HG03064 (cell line): ENCODE data around the gene ALDH1L1.

Source experiments
- ATAC-seq: cut with Tn5 transposase; IDR thresholded peaks from one replicate; pipeline ENCODE4 v1.9.1; 2021; ENCODE audit warnings: low read depth; ENCODE audit not compliant: unreplicated experiment

The ALDH1L1 gene

DNA sequence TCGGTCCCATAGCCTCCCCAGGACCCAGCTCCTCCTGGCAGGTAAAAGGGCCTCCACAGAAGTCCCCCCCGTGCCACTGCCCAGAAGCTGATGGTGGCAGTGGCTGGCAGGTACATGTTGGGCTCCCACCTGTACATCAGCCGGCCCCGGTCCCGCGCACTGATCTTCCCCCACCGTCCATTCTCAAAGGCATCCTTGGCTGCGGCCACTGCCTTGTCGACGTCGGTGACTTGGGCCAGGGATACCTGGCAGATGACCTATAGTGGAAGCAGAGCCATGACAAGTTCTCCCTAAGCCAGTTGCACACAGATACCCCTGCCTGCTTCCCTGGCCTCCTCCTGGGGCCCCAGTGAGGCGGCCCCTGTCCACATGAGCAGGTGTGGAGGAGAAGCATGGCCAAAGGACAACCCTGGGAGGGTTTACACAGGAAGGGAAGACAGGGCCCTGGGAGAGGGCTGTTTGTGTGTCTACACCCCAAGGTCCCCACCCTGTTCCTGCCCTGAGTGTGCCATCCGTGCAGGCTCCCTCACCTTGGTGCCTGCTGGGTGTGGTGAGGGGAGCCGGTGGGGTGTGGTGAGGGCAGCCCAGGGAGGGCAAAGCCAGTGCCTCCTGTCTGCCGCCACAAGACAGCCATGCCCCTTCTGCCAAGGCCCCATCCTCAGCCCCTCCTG, 44.8 kb downstream of the ALDH1L1 start:
- no peak for ATAC-seq

DNA sequence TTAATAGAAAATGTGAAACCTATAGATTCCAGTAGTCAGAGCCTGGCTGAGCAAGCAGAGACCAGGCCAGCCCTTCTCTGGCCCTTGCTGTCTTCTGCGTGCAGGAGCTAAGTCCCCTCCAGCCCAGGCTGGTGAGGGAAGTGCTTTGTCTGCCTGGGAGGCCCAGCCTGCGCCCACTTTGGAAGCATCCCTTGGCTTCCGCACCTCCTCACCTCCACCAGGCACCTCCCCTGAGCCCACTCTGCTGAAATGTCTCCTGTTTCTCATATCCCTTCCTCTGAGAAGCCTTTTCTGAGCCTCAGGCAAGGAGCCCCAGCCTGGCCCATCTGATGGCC, 45.3 kb downstream of the ALDH1L1 start:
- ATAC-seq, result no peak

DNA sequence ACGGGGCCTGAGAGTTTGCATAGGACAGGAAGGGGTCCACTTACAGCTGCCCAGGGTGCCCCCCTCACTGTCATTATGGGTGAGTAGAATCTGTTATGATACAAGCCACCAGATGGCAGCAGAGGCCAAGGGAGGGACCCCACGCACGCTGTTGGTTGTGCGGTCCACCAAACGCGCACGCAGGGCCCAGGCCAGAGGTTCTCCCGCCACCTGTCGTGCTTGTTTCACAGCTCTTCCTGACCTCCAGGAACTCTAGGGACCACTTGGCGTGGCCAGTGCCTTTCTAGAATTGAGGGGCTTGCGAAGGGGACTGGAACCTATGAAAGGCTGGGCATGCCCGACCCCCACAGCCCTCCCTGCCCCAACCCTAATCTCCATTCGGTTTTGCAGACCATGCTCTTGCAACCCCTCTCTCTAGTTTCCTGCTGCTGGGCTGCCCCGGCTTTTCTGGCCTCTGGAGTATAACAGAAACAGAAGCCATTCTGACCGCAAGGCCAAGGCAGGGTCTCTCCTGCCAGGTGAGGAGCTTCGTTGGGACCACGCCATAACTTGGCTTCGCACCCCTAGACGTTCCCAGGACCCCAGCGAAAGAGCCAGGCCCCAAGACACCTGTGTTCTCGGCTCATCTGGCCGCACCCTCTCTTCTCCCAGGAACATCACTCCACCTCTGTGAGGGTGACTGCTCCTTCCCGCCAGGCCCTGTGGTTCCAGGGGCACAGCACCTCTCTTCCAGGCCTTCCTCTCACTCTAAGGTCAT, 46.0 kb downstream of the ALDH1L1 start:
- ATAC-seq, result no peak

DNA sequence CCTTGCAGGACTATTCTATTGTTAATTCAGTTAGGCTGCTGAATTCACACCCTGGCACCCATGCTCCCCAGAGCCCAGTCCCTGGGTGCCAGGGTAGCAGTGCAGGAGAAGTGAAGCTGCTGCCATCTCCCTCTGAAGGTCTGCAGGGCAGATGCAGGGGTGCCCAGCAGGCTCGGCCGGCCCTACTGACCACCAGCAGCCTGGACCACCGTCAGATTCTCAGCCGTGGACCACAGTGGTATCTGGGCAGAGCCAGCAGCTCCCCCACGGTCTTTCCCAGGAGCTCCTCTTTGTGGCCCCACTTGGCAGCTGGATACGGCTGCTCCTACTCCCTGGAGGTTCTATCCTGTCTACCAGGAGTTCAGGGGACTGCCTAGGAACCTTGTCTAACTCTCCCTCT, 46.8 kb downstream of the ALDH1L1 start:
- no peak for ATAC-seq

DNA sequence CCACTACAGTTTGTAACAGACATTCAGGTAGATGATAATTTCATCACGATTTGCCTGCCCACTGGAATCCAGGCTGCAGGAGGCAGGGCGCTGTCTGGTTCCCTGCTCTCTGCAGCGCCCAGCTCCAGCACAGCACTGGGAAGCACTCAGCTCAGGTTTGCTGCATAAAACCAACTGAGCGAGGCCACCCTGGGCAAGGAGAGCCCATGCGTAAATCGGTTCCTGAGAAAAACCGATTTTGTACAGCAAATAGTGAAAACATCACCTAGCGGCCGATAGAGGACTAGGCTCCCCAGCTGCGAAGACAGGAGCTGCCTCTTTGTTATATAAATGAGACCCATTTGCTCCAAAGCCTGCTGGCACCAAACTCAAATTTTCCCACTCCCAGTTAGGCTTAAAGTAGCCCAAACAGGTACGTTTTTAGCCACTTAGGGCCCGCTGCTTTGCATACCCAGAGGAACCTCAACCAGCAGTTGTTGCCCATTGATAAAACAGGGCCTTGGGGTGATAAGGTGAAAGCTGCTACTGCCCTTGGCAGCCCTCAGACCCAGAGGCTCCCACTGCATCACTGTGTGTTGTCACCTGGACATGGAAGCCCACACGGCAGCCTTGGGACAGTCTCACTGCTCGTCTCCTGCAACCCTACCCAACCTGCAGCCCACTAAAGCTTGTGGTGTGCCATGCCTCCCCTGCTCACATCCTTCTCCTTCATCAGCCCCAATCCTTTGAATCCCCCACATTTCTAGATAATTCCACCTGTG, 47.5 kb downstream of the ALDH1L1 start:
- ATAC-seq, result no peak

DNA sequence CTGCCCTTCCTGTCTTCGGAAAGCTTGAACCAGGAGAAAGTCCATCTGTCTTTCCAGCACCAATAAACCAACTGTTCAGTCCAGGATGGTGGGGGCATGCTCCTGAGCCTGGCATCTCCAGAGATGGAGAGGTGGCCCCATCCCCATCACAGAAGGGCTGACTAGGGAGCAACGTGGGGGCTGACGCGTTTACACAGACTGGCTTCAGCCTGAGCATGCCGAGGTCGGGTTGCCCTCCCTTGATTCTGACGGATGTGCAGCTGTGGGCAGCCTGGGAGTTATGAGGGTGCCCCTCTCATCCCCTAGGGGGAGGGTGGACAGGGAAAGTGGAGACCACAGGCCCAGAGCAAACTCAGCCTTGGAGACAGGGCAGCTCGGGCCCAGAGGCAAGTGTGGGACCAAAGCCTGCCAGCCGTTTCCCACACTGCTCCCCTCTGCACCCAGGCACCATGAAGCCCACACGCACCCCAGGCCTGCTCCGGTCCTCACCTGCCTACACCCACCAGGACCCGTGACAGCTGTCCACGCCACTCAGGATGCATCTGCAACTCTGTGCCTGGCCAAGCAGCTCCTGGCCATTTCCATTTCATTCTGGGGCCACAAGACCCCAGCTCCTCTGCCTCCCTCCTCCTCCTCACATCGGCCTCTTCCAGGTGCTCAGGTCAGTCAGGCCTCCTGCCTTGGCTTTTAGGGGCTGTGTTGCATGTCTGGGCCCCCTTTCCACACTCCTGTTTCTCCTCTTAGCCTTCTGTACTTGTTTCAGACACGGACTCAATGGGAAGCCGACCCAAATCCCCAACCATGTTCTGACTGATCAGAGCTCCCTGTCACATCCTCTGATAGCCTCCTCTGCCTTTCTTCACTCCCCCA, 48.3 kb downstream of the ALDH1L1 start:
- ATAC-seq, result no peak

DNA sequence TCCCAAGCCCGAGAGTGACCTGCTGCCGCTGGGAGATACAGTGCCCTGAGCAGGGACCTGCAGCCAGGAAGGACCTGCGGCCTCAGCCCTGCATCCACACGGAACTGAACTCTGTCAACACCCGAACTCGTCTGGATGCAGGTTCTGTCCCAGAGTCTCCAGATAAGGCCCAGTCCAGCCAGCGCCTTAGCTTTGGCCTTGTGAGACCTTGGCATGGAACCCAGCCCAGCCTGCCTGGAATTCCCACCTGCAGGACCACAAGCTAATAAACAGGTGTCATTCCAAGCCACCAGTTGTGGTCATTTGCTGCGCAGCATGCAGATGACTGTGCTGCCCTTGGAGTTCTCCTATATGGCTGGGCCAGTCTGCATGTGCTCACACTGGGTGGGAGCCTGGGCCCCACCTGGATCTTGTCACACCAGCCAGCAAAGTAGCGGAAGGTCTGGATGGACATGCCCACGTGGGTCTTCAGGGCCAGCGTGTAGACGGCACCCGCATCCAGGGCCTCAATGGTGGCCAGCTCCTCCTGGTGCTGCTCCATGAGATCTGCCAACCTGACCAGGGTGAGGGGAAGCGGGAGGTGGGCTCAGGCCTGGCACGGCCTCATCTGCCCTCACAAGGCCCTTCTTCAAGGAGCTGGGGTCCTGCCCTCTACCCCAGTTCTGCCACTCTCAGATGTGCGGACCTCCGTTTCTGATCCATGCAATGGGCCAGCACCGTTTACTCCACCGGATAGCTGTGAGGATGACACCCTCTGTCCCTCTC, 49.2 kb downstream of the ALDH1L1 start:
- no peak for ATAC-seq

DNA sequence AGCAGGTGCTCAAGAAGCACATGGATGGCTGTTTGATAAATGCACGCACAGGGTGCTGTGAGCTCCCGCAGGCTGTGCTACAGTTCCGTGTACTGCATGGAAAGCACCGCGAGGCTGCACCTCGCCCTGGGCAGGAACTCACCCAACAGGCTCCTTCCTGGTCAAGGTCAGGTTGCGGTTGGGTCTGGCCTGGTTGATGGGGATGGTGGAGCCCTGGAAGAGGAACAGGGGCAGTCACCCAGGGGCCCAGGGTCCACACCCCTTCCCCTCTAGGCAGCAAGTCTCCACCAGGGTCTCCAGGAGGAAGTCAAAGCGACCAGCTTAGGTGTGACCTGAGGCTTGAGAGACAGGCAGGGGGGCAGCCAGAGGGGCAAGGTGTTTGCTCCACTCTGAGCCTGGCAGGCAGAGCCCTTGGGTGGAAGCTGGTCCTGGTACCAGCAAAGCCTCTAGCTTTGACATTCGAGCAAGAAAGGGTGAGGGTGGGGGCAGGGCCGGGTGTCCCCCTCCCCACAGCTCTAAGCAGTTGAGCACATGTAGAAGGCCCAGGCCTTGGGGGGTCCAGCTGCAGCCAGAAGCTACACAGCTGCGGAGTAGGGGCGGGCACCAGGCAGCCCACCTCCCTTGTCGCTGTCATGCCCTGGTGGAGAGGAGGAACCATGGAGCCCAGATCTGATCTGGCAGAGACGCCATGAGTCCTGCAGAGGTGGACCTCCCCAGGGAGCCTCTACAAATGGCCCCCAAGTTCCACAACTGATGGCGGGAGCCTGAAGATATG, 50.1 kb downstream of the ALDH1L1 start:
- ATAC-seq, result no peak

DNA sequence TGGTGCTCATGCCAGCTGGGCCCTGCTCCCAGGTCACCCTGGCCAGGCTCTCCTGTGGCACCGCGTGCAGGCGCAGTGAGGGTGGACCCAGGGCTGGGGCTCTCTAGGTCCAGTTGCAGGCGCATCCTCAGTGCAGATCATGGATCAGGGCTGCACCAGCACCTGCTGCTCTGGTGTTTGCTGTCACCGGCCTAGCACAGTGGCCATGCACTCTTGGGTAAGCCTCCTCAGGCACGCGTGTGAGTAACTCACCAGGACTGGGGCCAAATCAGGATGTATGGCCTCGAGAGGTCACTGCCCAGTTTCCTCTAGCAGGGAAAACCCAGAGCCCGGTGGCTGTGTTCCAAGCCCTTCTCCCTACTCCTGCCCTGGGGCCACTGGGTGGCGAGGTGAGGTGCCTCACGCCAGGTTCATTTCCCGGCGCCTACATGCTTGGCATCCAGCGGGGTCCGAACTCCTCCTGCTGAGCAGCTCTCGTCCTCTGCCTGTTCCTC, 50.9 kb downstream of the ALDH1L1 start:
- ATAC-seq, result no peak

DNA sequence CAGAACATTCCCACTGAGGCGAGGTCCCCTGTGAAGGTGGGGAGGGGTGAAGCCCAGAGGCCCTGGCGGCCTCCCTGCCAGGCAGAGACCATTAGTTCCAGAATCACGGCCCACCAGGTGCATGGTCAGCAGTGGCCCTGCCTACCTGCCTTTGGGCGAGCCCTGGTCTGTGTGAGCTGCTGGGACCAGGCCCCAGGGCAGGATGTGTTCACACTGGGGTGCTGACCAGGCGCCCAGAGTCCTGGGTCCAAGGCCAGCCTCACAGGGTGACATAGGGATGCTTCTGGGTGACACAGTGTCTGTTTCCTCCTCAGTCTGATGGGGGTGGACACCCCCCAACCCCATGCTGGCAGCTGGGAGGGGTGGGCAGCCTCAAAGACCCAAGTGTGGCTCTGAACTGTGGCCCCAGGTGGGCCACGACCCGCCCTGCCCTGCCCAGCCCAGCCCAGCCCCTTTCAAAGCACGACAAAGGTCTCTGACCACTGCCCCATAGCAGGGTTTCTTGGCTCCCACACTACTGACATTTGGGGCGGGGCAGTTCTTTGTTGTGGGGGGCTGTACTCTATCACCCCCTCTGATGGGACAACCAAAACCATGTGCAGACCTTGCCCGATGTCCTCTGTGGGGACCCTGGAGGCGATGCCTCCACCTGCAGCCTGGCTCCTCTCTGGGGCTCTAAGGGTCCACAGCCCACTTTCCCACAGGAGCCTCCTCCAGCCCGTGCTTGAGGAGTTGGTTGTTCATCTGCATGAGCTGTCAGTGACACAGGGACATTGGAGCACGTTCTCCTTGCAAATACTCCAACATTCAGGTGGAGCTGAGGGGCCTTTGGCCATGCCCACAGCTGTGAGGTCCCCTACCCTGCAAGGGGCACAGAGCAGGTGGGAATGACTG, 51.6 kb downstream of the ALDH1L1 start:
- no peak for ATAC-seq

DNA sequence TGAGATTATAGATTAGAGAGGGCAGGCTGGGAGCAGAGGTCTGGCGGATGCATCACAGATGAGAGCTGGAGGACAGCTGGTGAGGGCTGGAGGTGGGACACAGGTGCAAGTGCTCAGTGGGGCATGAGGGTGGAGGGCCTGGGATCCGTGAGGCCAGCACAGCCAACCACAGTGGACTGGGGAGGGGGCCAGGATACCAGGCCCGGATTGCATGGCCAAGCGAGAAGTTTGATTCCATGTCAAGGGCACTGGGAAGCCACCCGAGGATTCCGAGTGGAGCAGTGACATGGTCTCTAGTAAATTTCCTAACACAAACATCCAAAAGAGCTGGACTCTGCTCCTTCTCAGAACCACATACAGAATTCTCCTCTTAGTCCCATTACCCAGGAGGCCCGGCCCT, 52.5 kb downstream of the ALDH1L1 start:
- no peak for ATAC-seq

DNA sequence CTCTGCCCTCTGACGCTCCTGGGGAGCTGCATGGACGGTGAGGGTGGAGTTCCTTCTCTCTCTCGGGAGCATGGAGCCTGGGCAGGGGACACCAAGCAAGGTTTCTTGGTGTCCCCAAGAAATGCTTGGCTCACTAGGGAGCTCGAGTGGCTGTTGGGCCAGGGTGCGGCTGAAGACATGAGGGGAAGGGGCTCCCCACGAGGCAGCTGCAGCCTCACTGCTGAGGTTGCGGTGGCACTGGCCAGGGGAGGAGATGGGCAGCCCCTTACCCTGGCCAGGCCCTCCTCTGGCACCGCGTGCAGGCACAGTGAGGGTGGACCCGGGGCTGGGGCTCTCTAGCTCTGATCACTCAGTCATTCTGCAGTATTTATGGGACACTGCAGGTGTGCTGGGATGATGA, 52.9 kb downstream of the ALDH1L1 start:
- ATAC-seq, result no peak

DNA sequence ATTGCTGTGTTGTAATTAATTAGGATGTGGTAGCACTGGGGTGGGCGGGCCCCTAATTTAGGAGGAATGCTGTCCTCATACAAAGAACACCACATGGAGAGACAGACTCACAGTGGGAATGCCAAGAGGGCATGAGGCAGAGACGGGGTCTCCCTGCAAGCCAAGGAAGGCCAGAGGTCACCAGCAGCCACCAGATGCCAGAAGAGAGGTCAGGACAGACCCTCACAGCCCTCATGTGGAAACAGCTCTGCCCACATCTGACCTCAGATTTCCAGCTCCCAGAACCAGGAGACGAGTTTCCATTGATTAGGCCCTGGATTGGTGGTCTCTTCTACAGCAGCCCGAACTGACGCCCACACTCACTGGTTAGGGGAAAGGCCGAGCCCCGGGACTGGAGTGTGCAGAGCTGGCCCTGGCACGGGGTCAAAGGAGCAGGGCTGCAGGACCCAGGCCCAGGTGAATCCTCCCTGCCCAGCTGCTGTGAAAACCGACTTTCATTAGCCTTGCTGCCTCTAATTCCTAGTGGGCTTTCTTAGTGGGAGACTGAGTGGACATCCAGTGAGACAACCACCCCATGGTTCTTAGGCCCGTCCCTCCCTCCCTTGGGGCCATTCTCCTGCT, 53.5 kb downstream of the ALDH1L1 start:
- no peak for ATAC-seq

DNA sequence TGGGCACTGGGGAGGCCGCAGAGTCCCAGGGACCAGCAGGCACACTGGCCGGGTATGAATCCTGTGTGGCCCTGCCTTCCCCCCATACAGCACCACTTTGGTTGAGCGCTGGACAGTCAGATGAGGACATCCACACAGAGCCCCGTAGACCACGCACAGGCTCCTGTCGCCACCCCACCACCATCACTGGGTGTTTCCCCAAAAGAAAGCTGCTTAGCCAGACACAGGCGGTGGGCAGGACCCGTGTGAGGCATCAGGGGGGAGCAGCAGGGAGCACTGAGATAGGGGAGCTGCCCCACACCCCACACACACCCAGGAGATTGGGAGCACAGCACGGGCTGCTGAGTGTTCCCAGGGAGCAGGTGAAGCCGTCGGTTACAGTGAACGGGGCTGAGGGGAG, 54.1 kb downstream of the ALDH1L1 start:
- ATAC-seq, result no peak

DNA sequence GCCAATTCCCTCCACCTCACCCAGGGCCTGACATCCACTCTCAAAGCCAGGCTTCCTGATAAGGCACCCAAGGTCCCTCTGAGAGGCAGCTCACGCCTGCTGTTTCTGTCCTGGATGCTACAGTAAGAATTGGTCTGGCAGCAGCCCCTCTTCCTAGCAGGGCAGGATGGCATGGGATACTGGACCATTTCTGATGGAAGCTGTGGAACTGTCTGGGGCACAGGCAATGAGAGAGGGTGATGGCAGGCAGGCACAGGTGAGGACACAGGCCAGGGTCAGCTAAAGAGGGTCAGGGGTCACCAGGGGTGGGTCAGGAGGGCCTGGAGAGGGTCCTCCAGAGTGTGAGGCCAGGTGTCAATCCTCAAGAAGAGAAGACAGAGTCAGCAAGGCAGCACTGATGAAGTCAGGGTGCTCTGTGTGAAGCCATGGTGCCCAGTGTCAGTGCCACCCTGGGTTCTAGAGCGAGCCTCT, 54.6 kb downstream of the ALDH1L1 start:
- no peak for ATAC-seq

DNA sequence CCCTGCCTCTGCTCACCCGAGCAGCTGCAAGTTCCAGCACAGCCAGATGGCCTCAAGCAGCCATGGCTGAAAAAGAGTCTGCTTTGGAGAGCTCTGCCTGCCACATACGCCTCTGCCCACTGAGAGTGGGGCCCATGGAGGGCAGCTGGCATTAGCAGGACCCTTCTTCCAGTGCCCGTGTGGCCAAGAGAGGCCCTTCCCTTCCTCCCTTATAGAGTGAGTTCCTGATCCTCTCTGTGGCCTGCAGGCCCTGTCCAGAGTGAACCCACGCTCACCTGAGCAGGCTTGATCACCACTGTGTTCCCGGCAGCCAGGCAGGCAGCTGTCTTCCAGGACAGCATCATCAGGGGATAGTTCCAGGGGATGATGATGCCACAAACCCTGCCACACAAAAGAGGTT, 55.0 kb downstream of the ALDH1L1 start:
- no peak for ATAC-seq

DNA sequence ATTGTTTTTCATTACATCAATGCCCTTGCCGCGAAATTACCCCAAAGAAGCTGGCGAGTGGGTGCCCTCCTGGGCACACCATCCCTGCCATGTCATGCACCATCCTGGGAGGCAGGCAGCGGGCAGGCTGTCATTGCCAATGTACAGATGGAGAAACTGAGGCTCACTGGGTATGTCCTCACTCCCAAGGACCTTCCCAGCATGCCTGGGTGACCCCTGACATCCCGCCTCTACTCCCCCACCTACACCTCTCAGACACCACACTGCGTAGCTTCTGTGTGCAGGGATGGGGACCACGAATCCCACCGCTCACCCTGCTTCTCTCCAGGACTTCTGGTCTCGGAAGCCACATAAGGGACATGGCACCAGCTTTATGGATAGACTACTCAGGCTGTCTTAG, 55.5 kb downstream of the ALDH1L1 start:
- ATAC-seq, result no peak
